A673 (cell line): ENCODE results near the gene ATP6V0D1.

Experiments
- CTCF ChIP-seq: fragments of 300-800, 200-600 bp; sonication (generic); conservative IDR thresholded peaks from 2 replicates; pipeline ENCODE4 v1.5.1; 2017; ENCODE audit warnings: low read depth, mild to moderate bottlenecking, antibody characterized with exemption, low read length, moderate library complexity, mixed read lengths
- EZH2 ChIP-seq: fragments of 200-600 bp; sonication (generic); IDR thresholded peaks from 2 replicates; pipeline ENCODE4 v1.6.1; 2017; ENCODE audit warnings: borderline replicate concordance, low read depth, mild to moderate bottlenecking, mixed read lengths, antibody characterized with exemption, low read length; ENCODE audit not compliant: poor library complexity, severe bottlenecking

DNA sequence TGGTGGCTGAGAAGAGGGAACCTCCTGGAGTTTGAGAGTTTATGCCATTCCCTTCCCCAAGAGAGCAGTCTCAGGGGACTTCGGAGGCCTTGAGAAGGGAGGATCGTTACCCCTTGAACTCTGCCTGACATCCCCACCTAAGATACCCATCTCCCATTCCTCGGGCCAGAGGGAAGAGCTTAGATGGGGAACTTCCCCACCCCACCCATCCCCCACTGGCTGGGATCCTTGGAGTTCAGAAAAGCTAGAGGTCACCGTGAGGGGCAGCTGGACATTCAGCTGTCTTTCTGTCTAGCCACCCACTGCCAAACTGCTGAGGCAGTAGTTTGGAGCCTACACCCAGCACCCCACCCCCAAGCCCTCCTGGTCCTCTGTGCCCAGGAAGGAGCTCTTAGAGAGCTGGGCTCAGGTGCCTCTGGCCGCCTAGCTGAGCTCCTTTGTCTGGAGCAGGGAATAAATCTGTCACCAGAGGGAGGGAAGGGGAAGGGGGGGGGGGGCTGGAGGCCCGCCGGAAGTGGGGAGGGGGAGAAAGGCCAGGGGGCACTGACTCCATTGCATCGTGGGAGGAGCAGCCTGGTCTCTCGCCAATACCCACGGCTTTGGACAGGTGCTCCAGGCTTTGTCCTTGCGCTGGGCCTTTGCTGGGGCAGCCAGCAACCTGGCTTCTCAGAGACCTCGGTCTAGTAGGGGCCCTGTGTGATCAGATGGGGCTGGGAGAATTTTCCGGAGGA, 49.0 kb downstream of the ATP6V0D1 start:
- TF ChIP-seq CTCF: no peak
- TF ChIP-seq EZH2: no peak
